ENCODE results near the gene SCYGR1. TPM values are rescaled to one million over a fixed set of nuclear protein-coding genes. Genes with fewer than 3 reads are reported as not detected.

The SCYGR1 gene
- polyA plus RNA-seq, 1 donor (not counting 4 experiments of a cell fraction or from before 2014, with no cell fraction given): not detected

DNA sequence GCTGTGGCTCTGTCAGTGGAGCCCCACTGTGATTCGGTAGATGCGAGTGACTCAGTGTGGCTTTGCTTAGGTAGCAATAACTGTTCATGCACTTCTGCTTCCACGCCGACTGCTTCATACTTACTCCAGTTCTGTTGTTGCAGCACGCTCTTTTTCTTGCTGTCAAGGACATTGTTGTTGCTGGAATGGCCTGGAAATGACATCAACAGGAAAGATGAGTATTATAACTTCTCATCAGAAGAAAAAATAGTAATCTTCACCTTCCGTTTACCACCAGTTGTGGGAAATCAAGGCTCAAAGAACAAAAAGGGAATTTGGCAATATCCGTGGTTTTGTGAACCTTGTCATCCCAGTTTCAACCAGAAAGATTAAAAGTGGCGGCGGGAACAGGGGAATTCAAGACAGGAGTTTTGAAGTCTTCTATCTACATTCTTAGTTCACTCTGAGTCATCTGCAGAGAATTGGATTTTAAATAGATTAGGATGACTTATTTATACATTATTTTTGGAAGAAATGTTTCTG is 16.9 kb downstream of the SCYGR1 start:
- H3K4me1 ChIP-seq (ENCODE audit: control insufficient read depth, extremely low read depth, insufficient read depth, low read length): peaks cover 6% of the 10 kb centered on the region
- no peak for TF ChIP-seq EZH2 (IDR thresholded peaks at IDR 0.05; ENCODE audit: low read length)
- TF ChIP-seq, protein P1, sequence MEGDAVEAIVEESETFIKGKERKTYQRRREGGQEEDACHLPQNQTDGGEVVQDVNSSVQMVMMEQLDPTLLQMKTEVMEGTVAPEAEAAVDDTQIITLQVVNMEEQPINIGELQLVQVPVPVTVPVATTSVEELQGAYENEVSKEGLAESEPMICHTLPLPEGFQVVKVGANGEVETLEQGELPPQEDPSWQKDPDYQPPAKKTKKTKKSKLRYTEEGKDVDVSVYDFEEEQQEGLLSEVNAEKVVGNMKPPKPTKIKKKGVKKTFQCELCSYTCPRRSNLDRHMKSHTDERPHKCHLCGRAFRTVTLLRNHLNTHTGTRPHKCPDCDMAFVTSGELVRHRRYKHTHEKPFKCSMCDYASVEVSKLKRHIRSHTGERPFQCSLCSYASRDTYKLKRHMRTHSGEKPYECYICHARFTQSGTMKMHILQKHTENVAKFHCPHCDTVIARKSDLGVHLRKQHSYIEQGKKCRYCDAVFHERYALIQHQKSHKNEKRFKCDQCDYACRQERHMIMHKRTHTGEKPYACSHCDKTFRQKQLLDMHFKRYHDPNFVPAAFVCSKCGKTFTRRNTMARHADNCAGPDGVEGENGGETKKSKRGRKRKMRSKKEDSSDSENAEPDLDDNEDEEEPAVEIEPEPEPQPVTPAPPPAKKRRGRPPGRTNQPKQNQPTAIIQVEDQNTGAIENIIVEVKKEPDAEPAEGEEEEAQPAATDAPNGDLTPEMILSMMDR (optimal IDR thresholded peaks at IDR 0.05 in 1 of 3, IDR thresholded peaks at IDR 0.05 in 1 of 3, conservative IDR thresholded peaks at IDR 0.05 in 1 of 3; ENCODE audit: extremely low read depth in 1 of 3, insufficient read depth in 2 of 3, low read length in 3 of 3): no peak
- H3K9me3 ChIP-seq (ENCODE audit: control insufficient read depth, low read depth, low read length): no peaks in the 10 kb centered on the region
- no peak for FAIRE-seq
- no peaks in the 10 kb centered on the region for H3K79me2 ChIP-seq (ENCODE audit: control insufficient read depth, insufficient read depth, low read length)
- H2AFZ ChIP-seq (ENCODE audit: control insufficient read depth, low read length): no peak overlapping the region
- H3K36me3 ChIP-seq (ENCODE audit: control insufficient read depth in 2 of 2, extremely low read depth in 1 of 2, insufficient read depth in 2 of 2, low read length in 2 of 2): no peaks in the 10 kb centered on the region
- DNase-seq (ENCODE audit: low read depth, low spot score): no peak
- dilution Hi-C loops (cut with MboI; ENCODE audit: extremely low pct_ligation_motif_present, low sequenced_read_pairs): no loop called here
- no peak overlapping the region for H3K9ac ChIP-seq (ENCODE audit: control insufficient read depth, extremely low read depth, insufficient read depth, low read length)
- H4K20me1 ChIP-seq (ENCODE audit: control insufficient read depth, extremely low read depth, insufficient read depth, low read length): no peaks in the 10 kb centered on the region
- no peaks in the 10 kb centered on the region for H3K27me3 ChIP-seq (ENCODE audit: control insufficient read depth, extremely low read depth, insufficient read depth, low read length)
- H3K27ac ChIP-seq (ENCODE audit: control insufficient read depth, insufficient read depth, low read length): no peak overlapping the region
- H3K4me2 ChIP-seq (ENCODE audit: control insufficient read depth, extremely low read depth, insufficient read depth, low read depth, low read length): no peak overlapping the region
- H3K4me3 ChIP-seq (ENCODE audit: control insufficient read depth in 2 of 3, extremely low read depth in 1 of 3, insufficient read depth in 2 of 3, low read depth in 1 of 3, low read length in 3 of 3): no peak overlapping the region
- no peaks in the 10 kb centered on the region for H3K9me1 ChIP-seq (ENCODE audit: control insufficient read depth, extremely low read depth, insufficient read depth, low read length)

DNA sequence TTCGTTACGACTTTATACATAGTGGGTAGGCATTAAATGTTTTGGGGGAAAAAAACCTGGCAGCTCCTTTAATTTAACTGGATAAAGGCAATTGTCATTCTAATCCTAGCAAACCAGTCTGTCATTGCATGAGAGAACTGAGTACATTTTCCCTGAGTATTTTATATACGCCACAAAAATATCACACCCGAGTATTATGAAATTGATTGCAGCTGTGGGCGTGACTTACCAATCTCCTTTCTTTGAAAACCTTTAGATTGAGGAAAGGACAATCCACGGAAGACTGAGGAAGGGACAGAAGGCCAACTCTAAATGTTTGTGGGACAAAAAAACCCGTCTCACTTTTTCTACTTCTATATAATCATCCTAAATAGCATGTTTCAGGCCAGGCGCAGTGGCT is 17.7 kb downstream of the SCYGR1 start:
- Histone ChIP-seq H3K4me2 (ENCODE audit: control insufficient read depth, extremely low read depth, insufficient read depth, low read depth, low read length) (no peak overlapping the region), H3K9me3 (ENCODE audit: control insufficient read depth, low read depth, low read length) (no peaks in the 10 kb centered on the region), H3K9me1 (ENCODE audit: control insufficient read depth, extremely low read depth, insufficient read depth, low read length) (no peaks in the 10 kb centered on the region), H3K9ac (ENCODE audit: control insufficient read depth, extremely low read depth, insufficient read depth, low read length) (no peak overlapping the region), H3K27me3 (ENCODE audit: control insufficient read depth, extremely low read depth, insufficient read depth, low read length) (no peaks in the 10 kb centered on the region), H3K79me2 (ENCODE audit: control insufficient read depth, insufficient read depth, low read length) (no peaks in the 10 kb centered on the region), H4K20me1 (ENCODE audit: control insufficient read depth, extremely low read depth, insufficient read depth, low read length) (no peaks in the 10 kb centered on the region), H3K4me3 (ENCODE audit: control insufficient read depth in 2 of 3, extremely low read depth in 1 of 3, insufficient read depth in 2 of 3, low read depth in 1 of 3, low read length in 3 of 3) (no peak overlapping the region), H3K4me1 (ENCODE audit: control insufficient read depth, extremely low read depth, insufficient read depth, low read length) (peaks cover 7% of the 10 kb centered on the region), H3K27ac (ENCODE audit: control insufficient read depth, insufficient read depth, low read length) (no peak overlapping the region), H2AFZ (ENCODE audit: control insufficient read depth, low read length) (no peak overlapping the region), H3K36me3 (ENCODE audit: control insufficient read depth in 2 of 2, extremely low read depth in 1 of 2, insufficient read depth in 2 of 2, low read length in 2 of 2) (no peaks in the 10 kb centered on the region)
- FAIRE-seq: no peak
- dilution Hi-C loops (cut with MboI; ENCODE audit: extremely low pct_ligation_motif_present, low sequenced_read_pairs): no loop called here
- TF ChIP-seq, protein P1 (optimal IDR thresholded peaks at IDR 0.05 in 1 of 3, IDR thresholded peaks at IDR 0.05 in 1 of 3, conservative IDR thresholded peaks at IDR 0.05 in 1 of 3; ENCODE audit: extremely low read depth in 1 of 3, insufficient read depth in 2 of 3, low read length in 3 of 3): no peak
- TF ChIP-seq EZH2 (IDR thresholded peaks at IDR 0.05; ENCODE audit: low read length): no peak
- DNase-seq (ENCODE audit: low read depth, low spot score): no peak

Data from keratinocyte (primary cell).